Activated naive CD8-positive, alpha-beta T cell treated with anti-CD3 and anti-CD28 coated beads for 36 hours (primary cell): ENCODE data around the gene SLC9A9. TPM values are rescaled to one million over a fixed set of nuclear protein-coding genes. Genes with fewer than 3 reads are reported as not detected.

Experiments used
- DNase-seq: peaks from one replicate; pipeline ENCODE4 v3.0.0; 2021
- H3K27ac Mint-ChIP-seq: one replicate; pipeline ENCODE4 v1.8.0; 2022; ENCODE audit warnings: mild to moderate bottlenecking, moderate library complexity, mixed read lengths
- H3K27me3 Mint-ChIP-seq: one replicate; pipeline ENCODE4 v1.8.0; 2022; ENCODE audit warnings: mild to moderate bottlenecking, mixed read lengths
- H3K36me3 Mint-ChIP-seq: one replicate; pipeline ENCODE4 v1.8.0; 2021; ENCODE audit warnings: mild to moderate bottlenecking, mixed read lengths
- H3K4me1 Mint-ChIP-seq: one replicate; pipeline ENCODE4 v1.8.0; 2021; ENCODE audit warnings: mixed read lengths
- H3K4me3 Mint-ChIP-seq: one replicate; pipeline ENCODE4 v1.8.0; 2022; ENCODE audit warnings: mild to moderate bottlenecking, moderate library complexity, mixed read lengths
- H3K9me3 Mint-ChIP-seq: one replicate; pipeline ENCODE4 v1.8.0; 2022; ENCODE audit warnings: mixed read lengths
- total RNA-seq, 2 experiments: library from RNA; stranded (reverse); gene quantifications; one replicate each; pipeline ENCODE4 v1.2.3, GENCODE V29; 2021

SLC9A9 gene
- total RNA-seq, 2 experiments from 2014 or later = 2.1 to 2.3 TPM

DNA sequence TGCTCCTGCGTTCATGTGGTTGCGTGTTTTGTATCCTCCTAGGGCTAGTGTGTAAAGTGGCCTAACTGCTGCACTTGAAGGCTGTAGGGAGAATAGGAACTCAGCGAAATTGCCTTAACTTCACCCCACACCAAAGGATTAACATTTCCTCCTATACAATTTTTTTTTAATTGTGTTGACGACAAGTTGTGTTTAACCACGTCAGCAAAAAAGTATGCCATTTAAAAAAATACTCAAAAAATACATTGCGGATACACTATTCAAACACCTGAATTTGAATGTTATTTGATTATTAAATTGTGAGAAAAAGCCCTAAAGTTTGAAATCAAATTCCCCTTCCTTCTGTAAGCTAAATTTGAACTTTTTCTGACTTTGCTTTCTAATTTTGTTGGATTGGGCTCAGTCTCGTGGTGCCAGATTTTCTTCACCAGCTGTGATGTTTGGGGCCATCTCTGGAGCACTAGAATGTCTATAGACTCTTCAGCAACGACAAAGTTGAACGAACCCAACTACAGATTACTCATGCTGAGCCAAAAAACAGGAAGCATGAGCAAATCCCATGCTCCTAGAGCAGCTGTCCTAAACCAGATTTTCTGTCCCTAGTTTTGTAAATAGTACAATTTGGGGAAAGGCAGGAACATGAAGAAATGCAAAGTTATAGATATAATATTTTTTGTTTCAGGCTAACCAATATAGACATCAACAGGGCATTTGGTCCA, 8.1 kb upstream of the SLC9A9 start:
- DNase-seq = no peak
- H3K27ac Mint-ChIP-seq = no peak overlapping the region
- H3K4me1 Mint-ChIP-seq = peaks cover 13% of the 10 kb centered on the region
- H3K27me3 Mint-ChIP-seq = peaks cover 6% of the 10 kb centered on the region
- no peak overlapping the region for H3K4me3 Mint-ChIP-seq
- peaks cover 2% of the 10 kb centered on the region for H3K9me3 Mint-ChIP-seq
- no peaks in the 10 kb centered on the region for H3K36me3 Mint-ChIP-seq

DNA sequence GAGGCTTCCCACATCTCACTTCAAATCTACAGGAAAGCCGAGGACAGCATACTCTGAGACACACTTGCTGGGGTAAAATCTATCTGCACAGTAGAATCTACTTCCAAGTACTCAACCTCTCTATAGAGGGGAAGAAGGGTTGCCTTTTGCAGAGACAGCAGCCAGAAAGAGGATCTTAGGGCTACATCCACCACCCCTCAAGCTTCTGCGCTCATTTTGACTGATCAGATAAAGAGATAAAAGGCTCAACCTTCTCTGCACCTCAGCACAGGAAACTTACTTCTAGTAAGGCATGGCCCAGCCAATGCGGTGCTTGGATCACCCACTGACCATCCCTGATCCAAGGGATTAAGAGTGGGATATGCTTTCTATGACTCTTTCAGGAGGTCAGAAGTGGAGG, 6.9 kb upstream of the SLC9A9 start:
- H3K27ac Mint-ChIP-seq = no peak overlapping the region
- no peaks in the 10 kb centered on the region for H3K27me3 Mint-ChIP-seq
- H3K4me1 Mint-ChIP-seq = peaks cover 13% of the 10 kb centered on the region
- H3K36me3 Mint-ChIP-seq = no peaks in the 10 kb centered on the region
- H3K4me3 Mint-ChIP-seq = no peak overlapping the region
- DNase-seq = no peak
- peaks cover 2% of the 10 kb centered on the region for H3K9me3 Mint-ChIP-seq

- Mint-ChIP-seq H3K27me3 (no peaks in the 10 kb centered on the region), H3K4me3 (no peak overlapping the region), H3K27ac (no peak overlapping the region)
Measured at GRCh38 chr3:143851331-143852017, 3.2 kb upstream of the SLC9A9 start.

DNA sequence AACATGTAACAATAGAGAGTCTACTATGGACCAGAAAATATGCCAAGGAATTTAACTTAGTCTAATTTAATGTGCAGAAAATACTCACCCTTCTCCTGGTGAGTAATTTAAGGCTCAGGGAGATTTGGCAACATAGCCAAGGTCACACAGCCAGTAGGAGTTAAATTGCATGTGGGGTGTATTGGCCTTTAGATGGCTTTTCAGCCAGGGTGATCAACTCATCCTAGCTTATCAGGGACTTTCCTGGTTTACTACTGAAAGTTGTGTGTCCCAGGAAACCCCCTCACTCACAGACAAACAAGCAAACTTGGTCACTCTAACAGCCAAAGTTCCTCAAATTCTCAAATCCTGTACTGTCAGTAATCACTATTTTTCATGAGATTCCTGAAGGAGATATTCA, 2.6 kb upstream of the SLC9A9 start:
- H3K4me3 Mint-ChIP-seq = no peak overlapping the region

More at GRCh38 chr3:143851331-143852017, 3.2 kb upstream of the SLC9A9 start:
- H3K36me3 Mint-ChIP-seq = no peaks in the 10 kb centered on the region
- no peaks in the 10 kb centered on the region for H3K9me3 Mint-ChIP-seq
- peaks cover 42% of the 10 kb centered on the region for H3K4me1 Mint-ChIP-seq
- no peak for DNase-seq

DNA sequence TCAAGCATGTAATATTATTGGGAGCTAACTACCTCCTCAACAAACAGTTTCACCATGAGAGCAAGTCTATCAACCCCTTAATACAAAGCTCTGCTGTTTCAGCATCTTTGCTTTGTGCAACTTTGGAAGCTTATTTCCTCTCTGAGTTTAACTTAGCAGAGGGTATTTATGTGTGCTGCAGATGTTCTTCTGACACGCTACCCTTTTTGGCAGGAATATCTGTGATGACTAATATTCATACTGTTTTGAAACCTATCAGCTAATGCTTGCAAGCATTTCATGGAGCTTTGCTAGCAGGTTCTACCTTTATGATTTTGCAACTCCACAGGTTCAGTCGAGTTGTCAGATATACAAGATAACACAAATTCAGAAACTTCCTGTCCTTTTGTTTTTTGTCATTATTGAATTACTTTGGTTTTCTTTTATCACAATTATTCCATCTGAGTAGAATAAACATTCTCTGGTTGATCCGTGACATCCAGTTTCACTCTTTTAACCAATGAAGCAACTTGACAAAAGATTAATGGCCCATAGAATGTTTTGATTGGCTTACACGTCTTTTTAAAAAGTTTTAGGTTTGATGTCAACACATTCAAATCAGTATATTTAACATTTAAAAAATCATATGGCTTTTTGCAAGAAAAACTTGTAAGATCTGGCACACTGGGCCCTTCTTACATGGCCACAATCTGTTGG, 1.7 kb upstream of the SLC9A9 start:
- H3K9me3 Mint-ChIP-seq = no peaks in the 10 kb centered on the region
- no peak for DNase-seq
- H3K4me1 Mint-ChIP-seq = peaks cover 45% of the 10 kb centered on the region
- no peak overlapping the region for H3K27ac Mint-ChIP-seq
- H3K27me3 Mint-ChIP-seq = no peaks in the 10 kb centered on the region
- H3K36me3 Mint-ChIP-seq = no peaks in the 10 kb centered on the region
- H3K4me3 Mint-ChIP-seq = no peak overlapping the region

More for the DNA sequence above, 2.6 kb upstream of the SLC9A9 start:
- Mint-ChIP-seq H3K27ac (no peak overlapping the region), H3K36me3 (no peaks in the 10 kb centered on the region), H3K4me1 (peaks cover 42% of the 10 kb centered on the region), H3K9me3 (no peaks in the 10 kb centered on the region), H3K27me3 (no peaks in the 10 kb centered on the region)
- DNase-seq = no peak

DNA sequence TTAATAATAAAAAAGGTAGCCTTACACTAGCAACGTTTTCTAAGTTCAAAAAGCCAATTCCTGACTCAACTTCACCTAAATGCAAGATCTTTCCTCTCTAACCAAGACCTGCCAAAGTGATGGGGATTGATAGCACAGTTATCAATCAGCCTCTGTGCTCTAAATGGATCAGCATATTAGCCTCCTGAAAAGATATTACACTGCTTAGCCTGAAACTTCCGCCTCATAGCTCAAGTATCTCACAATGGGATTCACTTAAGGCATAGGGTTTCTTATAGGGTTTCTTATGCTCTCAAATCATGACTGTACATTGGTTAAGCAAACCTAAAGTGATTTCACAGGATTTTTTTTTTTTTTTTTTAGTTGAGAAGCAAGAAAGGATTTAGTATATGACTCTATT, 436 bp upstream of the SLC9A9 start:
- DNase-seq = no peak
- peaks cover 39% of the 10 kb centered on the region for H3K4me1 Mint-ChIP-seq
- no peaks in the 10 kb centered on the region for H3K36me3 Mint-ChIP-seq
- H3K27me3 Mint-ChIP-seq = peaks cover 3% of the 10 kb centered on the region
- H3K27ac Mint-ChIP-seq = peak overlapping the region; percentile 87
- H3K4me3 Mint-ChIP-seq = peak overlapping the region; percentile 86
- no peaks in the 10 kb centered on the region for H3K9me3 Mint-ChIP-seq

- no peak for DNase-seq
- Mint-ChIP-seq H3K27ac (no peak overlapping the region), H3K4me3 (no peak overlapping the region), H3K4me1 (peaks cover 29% of the 10 kb centered on the region), H3K27me3 (peaks cover 3% of the 10 kb centered on the region), H3K36me3 (no peaks in the 10 kb centered on the region), H3K9me3 (no peaks in the 10 kb centered on the region)
Measured at GRCh38 chr3:143843587-143843986, 4.7 kb downstream of the SLC9A9 start.

DNA sequence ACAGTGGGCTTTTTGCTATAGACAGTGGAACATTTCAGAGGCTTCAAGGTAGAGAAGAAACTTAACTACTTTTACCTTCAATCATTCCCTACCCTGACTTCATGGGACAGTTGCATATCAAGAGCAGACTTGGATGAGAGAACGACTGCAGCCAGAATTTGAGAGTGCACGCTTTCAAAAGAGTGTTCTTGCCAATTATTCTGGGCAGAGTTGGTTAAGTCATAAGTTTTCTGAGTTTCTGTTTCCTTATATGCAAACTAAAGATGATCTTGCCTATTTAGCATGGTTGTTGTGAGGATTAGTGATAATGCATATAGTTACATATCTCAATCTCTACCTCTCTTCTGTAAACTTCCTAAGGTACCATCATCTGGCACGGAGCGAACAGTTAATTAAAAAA, 7.6 kb downstream of the SLC9A9 start:
- Mint-ChIP-seq H3K27ac (no peak overlapping the region), H3K27me3 (peaks cover 3% of the 10 kb centered on the region), H3K36me3 (peaks cover 4% of the 10 kb centered on the region), H3K9me3 (no peaks in the 10 kb centered on the region), H3K4me3 (no peak overlapping the region), H3K4me1 (peaks cover 16% of the 10 kb centered on the region)
- DNase-seq = no peak

DNA sequence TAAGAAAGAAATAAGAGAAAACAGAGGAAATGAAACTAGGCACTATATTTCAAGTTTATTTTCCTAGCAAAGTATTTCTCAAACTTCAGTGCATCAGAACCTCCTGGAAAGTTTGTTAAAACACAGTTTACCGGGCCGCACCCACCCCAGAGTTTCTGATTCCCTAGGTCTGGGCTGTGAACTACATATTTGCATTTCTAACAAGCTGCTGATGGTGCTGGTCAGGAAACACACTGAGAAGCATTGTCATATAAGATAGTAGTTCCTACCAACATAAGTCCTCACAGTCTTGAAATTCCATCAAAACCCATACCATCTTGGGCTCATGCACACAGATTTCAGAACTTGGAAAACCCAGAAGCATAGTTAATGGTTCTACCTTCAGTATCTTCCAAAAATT, 8.3 kb downstream of the SLC9A9 start:
- peaks cover 4% of the 10 kb centered on the region for H3K36me3 Mint-ChIP-seq
- no peak for DNase-seq
- no peak overlapping the region for H3K4me3 Mint-ChIP-seq
- no peaks in the 10 kb centered on the region for H3K9me3 Mint-ChIP-seq
- H3K27me3 Mint-ChIP-seq = peaks cover 3% of the 10 kb centered on the region
- no peak overlapping the region for H3K27ac Mint-ChIP-seq
- H3K4me1 Mint-ChIP-seq = peaks cover 10% of the 10 kb centered on the region

GRCh38 chr3:143837076-143837475, 11.2 kb downstream of the SLC9A9 start:
- H3K4me1 Mint-ChIP-seq = peaks cover 16% of the 10 kb centered on the region
- no peak for DNase-seq
- no peak overlapping the region for H3K4me3 Mint-ChIP-seq
- no peak overlapping the region for H3K27ac Mint-ChIP-seq
- no peaks in the 10 kb centered on the region for H3K27me3 Mint-ChIP-seq
- no peaks in the 10 kb centered on the region for H3K9me3 Mint-ChIP-seq
- peaks cover 6% of the 10 kb centered on the region for H3K36me3 Mint-ChIP-seq

DNA sequence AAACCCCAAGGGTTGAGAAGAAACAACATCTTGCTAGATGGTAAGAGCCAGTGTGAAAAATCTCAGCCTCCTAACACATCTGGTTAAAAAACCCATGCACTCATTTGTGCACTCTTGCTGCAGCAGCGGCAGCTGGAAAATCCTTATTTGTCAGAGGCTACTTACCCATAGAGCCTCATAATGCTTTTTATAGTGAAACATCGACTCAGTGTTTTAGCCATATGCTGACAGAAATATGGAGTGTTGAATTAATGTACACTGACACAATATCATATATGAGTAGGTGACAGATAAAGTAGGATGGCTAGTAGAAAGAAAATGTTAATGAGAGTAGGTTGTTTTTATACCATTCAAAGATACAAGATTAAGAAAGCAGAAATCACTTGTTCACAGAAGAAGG, 13.0 kb downstream of the SLC9A9 start:
- Mint-ChIP-seq H3K27me3 (no peaks in the 10 kb centered on the region), H3K27ac (no peak overlapping the region), H3K4me1 (peaks cover 29% of the 10 kb centered on the region), H3K9me3 (no peaks in the 10 kb centered on the region), H3K4me3 (no peak overlapping the region), H3K36me3 (peaks cover 6% of the 10 kb centered on the region)
- DNase-seq = no peak

GRCh38 chr3:143832433-143832832, 15.8 kb downstream of the SLC9A9 start:
- Mint-ChIP-seq H3K36me3 (peaks cover 5% of the 10 kb centered on the region), H3K4me3 (no peak overlapping the region), H3K27me3 (no peaks in the 10 kb centered on the region), H3K9me3 (peaks cover 2% of the 10 kb centered on the region), H3K4me1 (peaks cover 28% of the 10 kb centered on the region), H3K27ac (no peak overlapping the region)
- no peak for DNase-seq

DNA sequence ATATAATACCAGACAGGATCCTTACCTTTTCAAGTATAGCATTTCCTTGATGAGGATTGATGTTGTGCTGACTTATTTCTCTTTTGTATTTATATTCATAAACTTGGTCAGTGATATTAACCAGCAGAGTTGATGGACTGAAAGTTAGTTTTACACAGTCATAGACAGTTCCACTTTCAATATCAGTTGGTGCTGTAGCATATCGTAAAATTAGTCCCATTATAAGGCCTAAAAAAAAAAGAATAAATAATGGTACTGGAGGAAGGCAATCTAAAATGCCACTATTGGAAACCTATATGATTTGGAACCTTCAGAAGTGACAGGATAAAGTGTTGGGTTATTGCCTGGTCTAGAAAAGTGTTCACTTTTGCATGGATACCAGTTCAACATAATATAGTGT, 16.3 kb downstream of the SLC9A9 start:
- no peak for DNase-seq
- H3K9me3 Mint-ChIP-seq = peaks cover 2% of the 10 kb centered on the region
- no peak overlapping the region for H3K27ac Mint-ChIP-seq
- H3K27me3 Mint-ChIP-seq = no peaks in the 10 kb centered on the region
- peaks cover 5% of the 10 kb centered on the region for H3K36me3 Mint-ChIP-seq
- H3K4me3 Mint-ChIP-seq = no peak overlapping the region
- peaks cover 28% of the 10 kb centered on the region for H3K4me1 Mint-ChIP-seq

GRCh38 chr3:143831208-143831607, 17.1 kb downstream of the SLC9A9 start:
- Mint-ChIP-seq H3K27me3 (no peaks in the 10 kb centered on the region), H3K27ac (peak overlapping the region; percentile 35), H3K4me1 (peaks cover 33% of the 10 kb centered on the region), H3K36me3 (peaks cover 12% of the 10 kb centered on the region), H3K9me3 (peaks cover 10% of the 10 kb centered on the region), H3K4me3 (peak overlapping the region; percentile 4)
- no peak for DNase-seq

- DNase-seq = no peak
- Mint-ChIP-seq H3K4me1 (peaks cover 32% of the 10 kb centered on the region), H3K9me3 (peaks cover 11% of the 10 kb centered on the region), H3K4me3 (peak overlapping the region; percentile 4), H3K36me3 (peaks cover 13% of the 10 kb centered on the region), H3K27ac (peak overlapping the region; percentile 35), H3K27me3 (no peaks in the 10 kb centered on the region)
Measured at GRCh38 chr3:143830786-143831185, 17.5 kb downstream of the SLC9A9 start.
